Stimulated activated CD4-positive, alpha-beta T cell treated with anti-CD3 and anti-CD28 coated beads, Interleukin-2, amount 100 ng/mL, for 48 hours (primary cell): Measurements from ENCODE around the gene HCCS.
"Not testable (repeated sequence)": the region's sequence is repeated elsewhere in the genome, so short reads cannot be mapped to it uniquely, and the experiment has no call there.

Experiments used
- DNase-seq, 2 donors: peaks; one replicate each; pipeline ENCODE4 v3.0.0-alpha.2; 2020

Gene HCCS

GRCh38 chrX:11111037-11111851 is at the start of gene HCCS:
Gene HCCS (plus strand): TSS chrX:11111332. CDS start chrX:11112061, 729 bp downstream.
- DNase-seq: peak; percentile 58 to 65

GRCh38 chrX:11064276-11064675 is 46.9 kb upstream of the HCCS start:
- no peak for DNase-seq

GRCh38 chrX:11064851-11065600 is 46.1 kb upstream of the HCCS start:
- no peak for DNase-seq

DNA sequence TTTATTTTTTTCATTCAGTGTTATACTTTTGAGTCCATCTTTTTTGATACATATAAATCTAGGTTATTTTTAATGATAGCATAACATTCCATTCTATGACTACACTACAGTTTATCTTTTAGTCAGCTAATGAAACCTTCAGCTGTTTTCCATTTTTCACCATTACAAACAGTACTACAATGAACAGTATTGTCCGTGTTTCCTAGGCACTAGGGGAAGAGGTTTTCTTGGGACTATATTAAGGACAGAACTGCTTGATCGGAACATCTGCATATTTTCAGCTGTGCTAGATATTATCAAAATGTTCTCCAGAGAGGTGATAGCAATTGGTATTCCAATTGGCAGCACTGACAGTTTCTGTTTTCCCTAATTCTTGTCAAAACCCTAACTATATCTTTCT is 44.3 kb upstream of the HCCS start:
- DNase-seq: no peak

DNA sequence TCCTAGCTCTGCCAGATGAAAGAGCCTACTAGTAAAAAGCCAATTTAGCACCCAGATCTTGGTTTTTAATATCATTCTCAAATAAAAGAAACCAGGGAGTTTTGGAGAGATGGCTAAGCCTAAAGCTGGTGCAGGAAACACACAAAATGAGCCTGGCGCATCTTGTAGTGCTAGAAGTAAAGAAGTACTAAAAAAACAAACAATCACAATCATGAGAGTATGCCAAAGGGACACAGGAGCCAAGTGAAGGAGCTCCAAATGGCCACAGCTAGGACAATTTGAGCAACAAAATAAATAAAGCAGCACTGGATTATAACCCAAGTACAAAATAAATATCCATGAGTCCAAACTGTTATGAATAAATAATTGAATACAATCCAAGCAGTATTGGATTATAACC is 37.8 kb upstream of the HCCS start:
- no peak for DNase-seq

GRCh38 chrX:11080741-11081305 is 30.3 kb upstream of the HCCS start:
- no peak for DNase-seq

GRCh38 chrX:11081511-11081910 is 29.6 kb upstream of the HCCS start:
- no peak for DNase-seq

DNA sequence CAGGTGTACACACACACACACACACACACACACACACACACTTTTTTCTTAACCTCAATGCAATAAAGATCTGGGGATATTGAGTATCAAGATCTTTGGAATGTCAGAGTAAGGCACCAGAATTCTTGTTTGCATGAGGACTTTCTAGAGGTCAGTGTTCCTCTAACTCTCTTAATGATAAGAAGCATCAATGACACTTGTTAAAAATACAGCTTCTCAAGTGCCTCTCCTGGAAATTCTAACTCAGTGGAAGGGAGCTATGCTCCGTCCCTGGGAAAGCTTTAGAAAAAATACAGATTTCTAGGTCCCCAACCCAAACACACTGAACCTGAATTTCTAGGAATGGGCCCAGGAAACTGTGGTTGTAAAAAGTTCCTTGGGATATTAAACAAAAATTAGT is 25.8 kb upstream of the HCCS start:
- no peak for DNase-seq

- DNase-seq: no peak
Measured at GRCh38 chrX:11089802-11090201, 21.3 kb upstream of the HCCS start.

GRCh38 chrX:11097933-11098332 is 13.2 kb upstream of the HCCS start:
- DNase-seq: no peak

GRCh38 chrX:11099465-11099864 is 11.7 kb upstream of the HCCS start:
- no peak for DNase-seq

DNA sequence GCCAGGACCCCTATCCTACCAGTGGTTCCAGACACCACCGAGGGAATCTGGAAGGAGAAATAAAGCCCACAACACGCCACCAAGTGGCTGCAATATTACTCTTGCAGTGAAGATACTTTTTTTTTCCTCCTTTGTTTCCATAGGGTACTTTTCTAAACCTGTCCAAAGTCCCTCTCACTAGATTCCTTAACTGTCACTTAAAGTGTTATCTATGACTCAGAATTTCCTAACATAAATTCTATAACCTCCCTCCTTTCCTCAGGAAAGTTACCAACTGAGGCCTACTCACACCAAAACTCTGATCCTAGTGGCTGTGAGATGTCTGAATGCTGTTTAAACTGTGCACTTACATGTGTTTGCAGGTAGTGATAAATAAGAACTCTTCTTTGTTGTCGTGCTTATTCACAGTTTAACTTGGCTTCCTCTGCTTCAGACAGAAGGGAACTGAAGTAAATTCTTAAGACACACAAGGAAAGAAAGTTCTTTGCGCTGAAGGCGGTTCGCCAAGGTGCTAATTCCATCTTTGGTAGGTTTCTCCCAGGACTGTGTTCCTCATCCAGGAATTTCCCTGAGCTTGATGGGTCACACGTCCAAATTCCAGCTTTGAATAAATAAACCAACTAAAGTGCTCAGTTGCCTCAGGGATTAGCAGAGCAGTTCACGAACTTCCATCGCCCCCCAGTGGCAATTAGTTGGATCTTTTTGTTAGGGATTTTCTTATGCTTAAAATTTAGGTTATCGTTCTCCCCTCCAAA is 10.7 kb upstream of the HCCS start:
- no peak for DNase-seq

DNA sequence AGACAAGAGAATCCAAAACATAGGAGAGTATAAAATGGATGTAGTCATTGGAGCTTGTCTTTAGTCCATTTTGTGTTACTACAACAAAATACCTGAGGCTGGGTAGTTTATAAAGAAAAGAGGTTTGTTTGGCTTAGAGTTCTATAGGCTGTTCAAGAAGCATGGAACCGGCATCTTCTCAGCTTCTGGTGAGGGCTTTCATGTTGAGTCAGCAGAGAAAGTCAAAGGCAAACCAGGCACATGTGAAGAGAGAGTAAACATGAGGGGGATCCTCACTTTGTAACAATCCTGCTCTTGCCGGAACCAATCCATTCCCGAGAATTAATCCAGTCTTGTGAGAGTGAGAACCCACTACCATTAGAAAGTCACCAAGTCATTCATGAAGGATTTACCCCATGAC is 8.1 kb upstream of the HCCS start:
- DNase-seq: no peak

- DNase-seq: no peak
Measured at GRCh38 chrX:11103751-11104150, 7.4 kb upstream of the HCCS start.

- DNase-seq: no peak
Measured at GRCh38 chrX:11105080-11105479, 6.1 kb upstream of the HCCS start.

DNA sequence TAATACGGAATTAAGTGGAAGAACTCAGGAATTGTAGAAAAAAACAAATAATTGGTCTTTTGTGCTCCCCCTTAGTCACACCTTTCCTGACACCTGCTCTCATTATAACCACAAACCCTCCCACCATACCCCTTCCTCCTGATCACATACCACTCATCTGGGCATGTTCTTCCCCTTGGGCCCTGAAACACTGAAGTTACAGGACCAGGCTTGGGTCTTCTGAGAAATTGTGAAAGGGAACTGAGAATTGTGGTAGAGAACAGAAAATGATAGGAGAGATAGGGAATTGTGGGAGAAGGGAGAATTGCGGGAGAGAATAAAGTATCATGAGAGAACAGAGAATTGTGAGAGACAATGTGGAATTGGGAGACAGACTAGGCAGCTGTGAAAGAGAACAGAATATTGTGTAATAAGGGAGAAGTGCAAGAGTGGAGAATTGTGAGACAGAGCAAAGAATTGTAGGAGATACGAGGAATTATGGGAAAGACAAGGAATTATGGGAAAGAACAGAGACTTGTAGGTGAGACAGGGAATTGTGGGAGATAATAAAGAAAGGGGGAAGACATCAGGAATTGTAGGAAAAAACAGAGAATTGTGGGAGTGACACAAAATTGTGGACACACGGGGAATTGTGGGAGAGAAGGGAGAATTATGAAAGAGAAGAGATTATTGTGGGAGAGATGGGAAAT is 2.7 kb upstream of the HCCS start:
- DNase-seq: no peak

DNA sequence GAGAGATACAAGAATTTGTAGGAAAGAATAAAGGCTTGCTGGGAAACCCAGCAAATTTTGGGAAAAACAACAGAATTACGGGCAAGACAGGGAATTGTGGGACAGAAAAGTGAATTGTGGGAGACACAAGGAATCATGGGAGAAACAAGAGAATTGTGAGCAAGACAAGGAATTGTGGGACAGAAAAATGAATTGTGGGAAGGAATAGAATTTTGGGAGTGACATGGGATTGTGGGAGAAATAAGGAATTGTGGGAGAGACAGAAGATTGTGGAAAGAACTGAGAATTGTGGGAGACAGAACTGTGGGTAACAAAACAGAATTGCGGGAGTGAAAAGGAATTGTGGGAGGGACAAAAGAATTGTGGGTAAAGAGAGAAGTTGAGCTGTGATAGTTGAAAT is 1.2 kb upstream of the HCCS start:
- DNase-seq: no peak

DNA sequence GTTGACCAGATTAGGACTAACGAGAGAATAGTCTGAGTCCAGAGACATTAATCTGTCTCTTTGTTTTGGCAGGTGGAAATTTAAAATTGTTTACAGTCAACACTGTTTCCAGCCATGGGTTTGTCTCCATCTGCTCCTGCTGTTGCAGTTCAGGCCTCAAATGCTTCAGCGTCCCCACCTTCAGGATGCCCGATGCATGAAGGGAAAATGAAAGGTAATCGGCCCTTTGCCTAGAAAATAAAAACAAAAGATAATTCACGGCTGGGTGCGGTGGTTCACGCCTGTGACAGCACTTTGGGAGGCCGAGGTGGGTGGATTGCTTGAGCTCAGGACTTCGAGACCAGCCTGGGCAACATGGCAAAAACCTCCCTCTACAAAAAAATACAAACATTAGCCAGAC is 815 bp downstream of the HCCS start:
- DNase-seq: no peak

GRCh38 chrX:11113731-11114130 is 2.6 kb downstream of the HCCS start:
- no peak for DNase-seq

DNA sequence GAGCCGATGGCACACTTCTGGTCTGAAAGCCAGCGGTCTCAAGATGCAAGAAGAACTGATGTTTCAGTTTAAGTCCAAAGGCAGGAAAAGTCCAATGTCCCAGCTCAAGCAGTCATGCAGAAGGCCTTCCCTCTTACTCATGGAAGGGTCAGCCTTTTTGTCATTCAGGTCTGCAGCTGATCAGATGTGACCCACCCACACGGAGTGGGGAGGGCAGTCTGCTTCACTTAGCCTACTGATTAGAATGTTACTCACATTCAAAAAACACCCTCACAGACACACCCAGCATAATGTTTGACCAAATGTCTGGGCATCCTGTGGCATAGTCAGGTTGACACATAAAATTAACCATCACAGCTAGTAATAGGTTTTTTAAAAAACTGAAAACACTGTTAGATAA is 6.6 kb downstream of the HCCS start:
- no peak for DNase-seq

DNA sequence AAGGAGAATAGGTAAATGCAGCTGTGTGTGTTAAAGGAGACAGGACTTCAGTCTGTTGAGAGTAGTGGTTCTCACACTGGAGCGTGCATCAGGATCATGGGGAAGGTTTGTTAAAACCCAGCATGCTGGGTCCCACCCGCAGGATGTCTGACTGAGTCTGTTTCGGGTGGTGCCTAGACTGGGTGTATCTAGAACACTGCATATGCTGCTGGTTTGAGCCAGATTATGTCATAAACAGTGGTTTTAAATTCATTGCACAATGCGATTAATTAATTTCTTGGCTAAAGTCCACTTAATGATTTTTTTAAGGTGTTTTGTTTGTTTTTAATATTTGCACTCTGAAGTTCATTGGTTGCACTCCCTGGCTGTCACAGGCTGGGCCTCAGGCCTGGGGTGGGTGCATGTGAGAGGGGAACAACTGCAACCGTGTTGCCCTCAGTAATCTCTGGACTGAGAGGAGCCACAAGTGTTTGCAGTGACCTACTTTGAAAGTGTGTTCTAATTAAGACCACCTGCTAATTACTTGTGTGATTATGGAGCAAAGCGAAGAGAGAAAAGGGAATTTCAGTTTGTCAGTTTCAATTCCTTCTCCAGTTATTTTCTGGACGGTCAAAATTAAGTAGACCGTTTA is 8.3 kb downstream of the HCCS start:
- DNase-seq: no peak

- DNase-seq: not testable (repeated sequence)
Measured at GRCh38 chrX:11123087-11123486, 12.0 kb downstream of the HCCS start.
